HG03378 (cell line): ENCODE measurements around the gene GMCL1.
"Not testable (repeated sequence)": the region's sequence is repeated elsewhere in the genome, so short reads cannot be mapped to it uniquely, and the experiment has no call there.

ENCODE experiments used
- ATAC-seq: cut with Tn5 transposase; IDR thresholded peaks from one replicate; pipeline ENCODE4 v1.9.1; 2021; ENCODE audit warnings: mild to moderate bottlenecking, moderate library complexity; ENCODE audit not compliant: unreplicated experiment

Gene GMCL1

GRCh38 chr2:69829256-69830044 is at the start of gene GMCL1:
GMCL1 (plus strand) TSS chr2:69829660; CDS start chr2:69829893, 233 bp downstream.
- ATAC-seq = peak; percentile 86

- no peak for ATAC-seq
Measured at GRCh38 chr2:69780921-69781320, 48.5 kb upstream of the GMCL1 start.

GRCh38 chr2:69781321-69782248 is 47.9 kb upstream of the GMCL1 start:
- no peak for ATAC-seq

- ATAC-seq = no peak
Measured at GRCh38 chr2:69784228-69784627, 45.2 kb upstream of the GMCL1 start.

GRCh38 chr2:69785358-69785757 is 44.1 kb upstream of the GMCL1 start:
- no peak for ATAC-seq

GRCh38 chr2:69786052-69786560 is 43.4 kb upstream of the GMCL1 start:
- ATAC-seq = no peak

- peak; percentile 36 for ATAC-seq
Measured at GRCh38 chr2:69789175-69789721, 40.2 kb upstream of the GMCL1 start.

GRCh38 chr2:69789772-69790600 is 39.5 kb upstream of the GMCL1 start:
- ATAC-seq = peak; percentile 50

- no peak for ATAC-seq
Measured at GRCh38 chr2:69790601-69790959, 38.9 kb upstream of the GMCL1 start.

GRCh38 chr2:69791045-69791444 is 38.4 kb upstream of the GMCL1 start:
- no peak for ATAC-seq

- no peak for ATAC-seq
Measured at GRCh38 chr2:69796174-69796573, 33.3 kb upstream of the GMCL1 start.

GRCh38 chr2:69797235-69797634 is 32.2 kb upstream of the GMCL1 start:
- no peak for ATAC-seq

- ATAC-seq = no peak
Measured at GRCh38 chr2:69797836-69798289, 31.6 kb upstream of the GMCL1 start.

GRCh38 chr2:69798290-69798908 is 31.1 kb upstream of the GMCL1 start:
- no peak for ATAC-seq

- peak; percentile 39 for ATAC-seq
Measured at GRCh38 chr2:69798909-69799526, 30.4 kb upstream of the GMCL1 start.

GRCh38 chr2:69801745-69802290 is 27.6 kb upstream of the GMCL1 start:
- no peak for ATAC-seq

GRCh38 chr2:69802781-69803367 is 26.6 kb upstream of the GMCL1 start:
- ATAC-seq = not testable (repeated sequence)

GRCh38 chr2:69804416-69804815 is 25.0 kb upstream of the GMCL1 start:
- no peak for ATAC-seq

GRCh38 chr2:69805887-69806286 is 23.6 kb upstream of the GMCL1 start:
- ATAC-seq = no peak
